Activated gamma-delta T cell treated with Interleukin-2 at 50 U/mL for 16 hours (primary cell): Measurements from ENCODE around the gene LILRB3.
A peak's percentile ranks its signal among the peaks of the same experiment; 100 is the strongest.
"Not testable (repeated sequence)": the region's sequence is repeated elsewhere in the genome, so short reads cannot be mapped to it uniquely, and the experiment has no call there.

Experiments
- DNase-seq: peaks from one replicate; pipeline ENCODE4 v3.0.0-alpha.2; 2020

LILRB3 gene

DNA sequence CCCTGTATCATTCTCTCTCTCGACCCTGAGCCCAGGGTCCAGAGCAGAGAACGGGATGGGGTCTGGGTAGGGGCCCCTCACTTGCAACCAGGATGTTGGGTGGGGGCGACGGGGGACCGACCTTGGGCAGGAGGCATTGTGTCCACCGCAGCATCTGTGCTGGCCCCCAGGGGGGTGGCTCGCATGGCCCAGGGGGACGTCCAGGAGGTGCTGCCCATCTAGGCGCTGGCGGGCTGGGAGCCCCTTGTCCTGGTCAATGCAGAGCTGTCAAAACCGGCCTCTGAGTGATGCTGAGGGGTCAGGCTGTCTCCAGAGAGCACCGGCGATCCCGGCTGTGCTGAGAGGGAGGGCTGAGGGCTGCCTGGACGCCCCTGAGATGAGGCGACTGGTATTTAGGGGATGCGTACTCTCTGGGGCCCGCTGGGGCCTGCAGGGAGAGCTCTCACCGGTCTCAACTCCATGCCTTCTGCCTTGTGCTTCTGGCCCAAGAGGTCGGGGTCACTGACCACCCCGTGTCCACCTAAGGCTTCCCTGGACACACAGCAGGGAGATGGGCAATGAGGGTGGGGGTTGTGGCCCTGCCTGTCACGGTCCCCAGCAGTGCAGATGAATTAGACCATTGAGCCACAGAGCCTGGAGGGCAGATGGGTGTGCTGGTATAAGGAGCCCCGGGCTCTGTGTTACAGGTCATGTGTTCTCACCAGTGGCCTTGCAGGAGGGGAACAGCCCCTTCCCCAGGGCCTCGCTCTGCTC, 13.6 kb downstream of the LILRB3 start:
- DNase-seq: no peak

DNA sequence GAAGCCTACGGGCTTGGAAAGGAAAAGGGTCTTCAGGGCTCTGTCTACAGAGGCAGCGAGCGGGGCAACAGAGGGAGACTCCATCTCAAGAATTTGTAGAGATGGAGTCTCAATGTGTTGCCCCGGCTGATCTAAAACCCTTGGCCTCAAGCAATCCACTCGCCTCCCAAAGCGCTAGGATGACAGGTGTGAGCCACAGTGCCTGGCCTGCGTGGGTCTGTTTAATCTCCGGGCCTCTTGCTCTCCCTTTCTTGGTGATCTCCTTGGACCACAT, 14.1 kb downstream of the LILRB3 start:
- no peak for DNase-seq

DNA sequence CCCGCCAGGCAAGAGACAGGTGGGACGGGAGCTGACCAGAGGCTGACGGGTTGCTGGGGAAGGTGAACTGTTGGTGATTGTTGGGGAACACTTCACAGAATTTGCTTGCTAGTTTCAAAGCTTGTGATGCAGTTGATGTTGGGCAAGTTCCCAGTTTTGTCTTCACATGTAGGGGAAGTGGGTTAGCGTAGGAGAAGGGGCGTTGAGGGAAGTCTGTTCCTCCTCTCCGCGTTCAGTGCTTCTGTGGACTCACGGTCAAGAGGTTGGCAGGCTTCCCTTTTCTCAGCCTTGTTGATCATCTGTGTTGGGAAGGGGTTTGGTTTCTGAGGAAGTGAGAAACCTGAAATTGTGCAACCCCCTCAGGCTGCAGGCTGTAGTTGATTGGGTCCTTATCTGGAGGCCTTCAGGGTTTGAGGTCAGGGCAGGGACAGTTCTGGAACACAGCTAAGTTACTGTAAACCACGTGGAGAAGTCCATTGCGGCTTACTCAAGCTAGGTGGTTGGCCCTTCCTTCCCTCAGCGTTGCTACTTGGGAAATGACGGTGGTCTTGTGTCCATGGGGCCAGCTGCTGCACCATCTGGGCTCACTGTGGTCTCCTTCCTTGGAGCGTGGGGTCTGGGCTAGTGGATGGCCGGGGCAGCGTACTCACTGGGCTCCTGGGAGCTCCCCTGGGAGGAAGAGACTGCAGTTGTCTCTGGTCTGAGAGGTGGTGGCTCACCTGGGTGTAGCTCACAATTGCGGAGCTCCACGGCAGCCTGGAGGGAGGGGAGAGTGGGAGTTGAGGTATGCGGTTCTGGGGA, 14.6 kb downstream of the LILRB3 start:
- no peak for DNase-seq

DNA sequence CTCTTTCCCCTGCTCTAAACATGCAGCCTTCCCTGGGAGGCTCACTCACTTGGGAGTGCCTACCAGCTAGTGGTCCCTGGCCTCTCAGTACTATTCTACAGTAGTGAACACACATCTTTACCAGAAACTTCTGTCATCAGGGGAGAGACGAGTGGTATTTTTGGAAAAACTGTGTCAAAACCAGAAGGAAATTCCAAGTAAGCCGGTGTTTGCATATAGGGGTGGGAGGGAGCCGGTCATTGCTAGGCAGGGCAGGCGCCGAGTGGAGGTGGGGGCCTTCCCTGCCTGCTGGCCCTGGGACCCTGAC, 15.2 kb downstream of the LILRB3 start:
- no peak for DNase-seq

DNA sequence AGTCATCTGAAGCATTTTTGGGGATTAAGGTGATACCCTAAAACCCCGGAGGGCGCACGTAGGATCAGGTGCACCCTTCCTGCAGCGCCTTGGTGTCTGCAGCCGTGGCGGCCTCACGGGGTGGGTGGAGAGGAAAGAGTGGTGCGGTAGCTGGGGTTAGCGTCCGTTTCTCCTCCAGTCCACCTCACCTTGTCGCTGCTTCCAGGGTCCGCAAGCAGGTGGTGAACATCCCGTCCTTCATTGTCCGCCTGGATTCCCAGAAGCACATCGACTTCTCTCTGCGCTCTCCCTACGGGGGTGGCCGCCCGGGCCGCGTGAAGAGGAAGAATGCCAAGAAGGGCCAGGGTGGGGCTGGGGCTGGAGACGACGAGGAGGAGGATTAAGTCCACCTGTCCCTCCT, 15.6 kb downstream of the LILRB3 start:
- not testable (repeated sequence) for DNase-seq

DNA sequence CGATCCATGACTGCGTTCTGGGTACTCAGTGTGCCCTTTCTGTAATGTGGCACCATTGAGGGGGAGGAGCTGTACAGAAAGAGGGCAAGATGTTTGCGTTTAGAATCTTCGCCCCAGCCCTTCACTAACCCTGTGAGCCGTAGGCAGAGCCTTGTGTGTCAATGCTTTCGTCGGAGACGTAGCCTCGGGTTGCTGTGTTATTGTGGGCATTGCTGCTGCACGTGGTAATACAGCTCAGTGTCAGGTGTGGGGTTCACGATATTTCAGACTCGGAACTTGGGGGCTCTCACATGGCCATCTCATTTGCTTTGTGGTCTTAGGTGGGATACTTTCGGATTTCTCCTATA, 16.0 kb downstream of the LILRB3 start:
- no peak for DNase-seq

DNA sequence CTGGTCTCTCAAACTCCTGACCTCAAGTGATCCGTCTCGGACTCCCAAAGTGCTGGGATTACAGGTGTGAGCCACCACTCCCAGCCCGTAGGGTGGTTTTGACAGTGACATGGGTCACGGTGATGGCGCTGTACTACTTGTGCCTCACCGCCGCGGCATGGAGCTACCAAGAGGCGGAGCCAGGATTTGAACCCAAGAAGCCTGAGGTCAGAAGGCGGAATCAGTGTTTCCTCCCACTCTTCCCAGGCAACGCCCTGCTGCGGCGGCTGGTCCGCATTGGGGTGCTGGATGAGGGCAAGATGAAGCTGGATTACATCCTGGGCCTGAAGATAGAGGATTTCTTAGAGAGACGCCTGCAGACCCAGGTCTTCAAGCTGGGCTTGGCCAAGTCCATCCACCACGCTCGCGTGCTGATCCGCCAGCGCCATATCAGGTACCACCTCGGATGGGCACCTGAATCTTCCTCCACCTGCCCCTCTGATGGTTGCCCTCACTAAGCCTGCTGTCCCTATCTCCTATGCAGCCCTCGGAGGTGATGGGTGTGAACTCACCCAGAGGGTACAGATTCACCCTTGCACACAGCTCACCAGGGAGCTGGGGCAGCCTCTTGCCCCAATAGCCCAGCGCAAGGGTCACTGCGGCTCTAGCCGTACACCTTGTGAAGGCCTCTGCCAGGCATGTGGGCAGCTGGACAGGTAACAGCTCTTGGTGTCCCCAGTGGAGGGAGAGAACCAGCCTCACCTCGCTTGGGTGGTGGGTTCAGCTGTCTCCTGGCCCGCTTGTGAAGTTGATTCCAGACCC, 16.6 kb downstream of the LILRB3 start:
- no peak for DNase-seq

DNA sequence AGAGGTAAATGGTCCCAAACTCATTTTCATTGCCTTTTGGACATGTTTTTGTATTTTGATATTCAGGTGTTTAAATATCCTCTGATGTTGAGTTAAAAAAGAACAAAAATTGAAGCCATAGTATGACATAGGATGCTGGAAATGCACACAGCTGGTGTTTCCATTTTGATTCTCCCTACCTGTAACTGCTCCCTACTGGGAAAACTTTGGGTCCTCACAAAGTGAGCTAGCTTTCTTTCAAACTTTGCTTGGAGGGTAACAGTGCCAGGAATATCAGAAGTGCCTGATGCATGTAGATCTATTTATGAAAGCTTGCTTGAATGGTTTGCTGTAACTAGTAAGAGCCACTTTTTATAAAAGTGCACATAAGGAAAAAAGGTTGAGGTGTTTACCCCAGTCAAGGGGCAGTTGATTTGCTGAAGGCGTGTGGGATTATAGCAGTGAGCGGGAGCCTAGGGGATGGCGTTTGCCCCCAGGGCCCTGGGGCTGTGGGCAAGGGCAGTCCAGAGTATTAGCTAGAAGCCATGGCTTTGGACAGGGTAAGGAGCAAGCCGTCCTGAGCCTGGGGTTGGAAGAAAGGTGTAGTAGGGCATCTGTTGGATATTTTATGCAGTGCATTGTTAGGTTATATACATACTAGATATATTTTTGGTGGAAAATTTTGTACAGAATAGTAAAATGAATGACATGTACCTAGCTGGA, 17.9 kb downstream of the LILRB3 start:
- DNase-seq: no peak

DNA sequence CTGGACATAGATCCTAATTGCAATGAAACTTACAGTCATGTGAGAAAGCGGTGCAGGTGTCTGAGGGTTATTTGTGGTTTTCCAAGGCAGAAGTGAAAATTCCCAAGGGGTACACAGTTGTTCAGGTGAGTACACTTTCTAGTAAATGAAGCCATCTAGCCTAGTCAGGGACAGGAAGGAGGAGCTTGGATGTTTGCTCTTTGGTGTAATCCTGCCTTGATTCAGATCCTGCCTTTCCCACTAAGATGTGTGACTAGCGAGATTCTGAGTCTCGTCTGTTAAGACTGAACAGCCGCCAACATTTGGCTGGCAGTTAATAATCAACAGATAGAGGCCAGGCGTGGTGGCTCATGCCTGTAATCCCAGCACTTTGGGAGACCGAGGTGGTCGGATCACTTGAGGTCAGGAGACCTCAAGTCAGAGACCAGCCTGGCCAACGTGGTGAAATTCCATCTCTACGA, 19.6 kb downstream of the LILRB3 start:
- DNase-seq: no peak

DNA sequence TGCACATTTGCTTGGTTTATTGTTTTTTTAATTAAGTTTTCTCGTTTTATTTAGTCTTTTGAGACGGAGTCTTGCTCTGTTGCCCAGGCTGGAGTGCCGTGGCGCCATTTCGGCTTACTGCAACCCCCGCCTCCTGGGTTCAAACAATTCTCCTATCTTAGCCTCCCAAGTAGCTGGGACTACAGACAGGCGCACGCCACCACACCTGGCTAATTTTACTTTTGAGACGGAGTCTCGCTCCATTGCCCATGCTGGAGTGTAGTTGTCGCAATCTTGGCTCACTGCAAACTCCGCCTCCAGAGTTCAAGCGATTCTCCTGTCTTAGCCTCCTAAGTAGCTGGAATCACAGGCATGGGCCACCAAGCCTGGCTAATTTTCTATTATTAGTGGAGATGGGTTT, 20.8 kb downstream of the LILRB3 start:
- DNase-seq: no peak

DNA sequence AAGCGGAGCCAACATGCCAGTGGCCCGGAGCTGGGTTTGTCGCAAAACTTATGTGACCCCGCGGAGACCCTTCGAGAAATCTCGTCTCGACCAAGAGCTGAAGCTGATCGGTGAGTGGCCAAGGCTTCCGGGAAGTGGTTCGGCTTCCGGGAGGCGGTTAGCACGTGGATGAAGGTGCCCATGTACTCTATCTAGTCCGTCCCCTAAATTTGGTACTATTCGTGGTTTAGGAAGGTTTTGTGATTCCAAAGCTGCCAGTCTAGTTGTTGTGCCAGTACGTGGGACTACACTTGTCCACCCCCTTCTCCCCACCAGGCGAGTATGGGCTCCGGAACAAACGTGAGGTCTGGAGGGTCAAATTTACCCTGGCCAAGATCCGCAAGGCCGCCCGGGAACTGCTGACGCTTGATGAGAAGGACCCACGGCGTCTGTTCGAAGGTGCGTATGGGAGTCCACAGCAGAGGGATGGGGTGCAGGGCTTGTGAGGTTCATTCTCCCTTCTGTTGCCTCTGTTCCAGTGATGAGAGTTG, 21.6 kb downstream of the LILRB3 start:
- DNase-seq: no peak

DNA sequence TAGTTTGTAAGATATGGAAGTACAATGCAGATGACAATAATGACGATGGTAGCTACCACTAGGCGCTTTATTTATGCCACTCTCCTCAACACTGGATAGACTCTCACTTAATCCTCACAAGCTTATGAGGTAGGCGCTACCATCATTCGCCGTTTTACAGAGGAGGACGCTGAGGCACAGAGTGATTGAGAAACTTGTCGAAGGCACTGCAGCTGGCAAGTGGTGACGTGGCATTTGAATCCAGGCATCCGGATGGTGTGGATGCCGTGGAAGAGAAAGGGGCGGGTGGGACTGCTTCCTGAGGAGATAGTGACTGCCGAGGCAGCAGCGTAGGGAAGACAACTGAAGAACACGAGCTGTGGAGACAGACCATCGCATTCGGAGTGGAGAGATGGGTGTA, 23.4 kb downstream of the LILRB3 start:
- DNase-seq: no peak

DNA sequence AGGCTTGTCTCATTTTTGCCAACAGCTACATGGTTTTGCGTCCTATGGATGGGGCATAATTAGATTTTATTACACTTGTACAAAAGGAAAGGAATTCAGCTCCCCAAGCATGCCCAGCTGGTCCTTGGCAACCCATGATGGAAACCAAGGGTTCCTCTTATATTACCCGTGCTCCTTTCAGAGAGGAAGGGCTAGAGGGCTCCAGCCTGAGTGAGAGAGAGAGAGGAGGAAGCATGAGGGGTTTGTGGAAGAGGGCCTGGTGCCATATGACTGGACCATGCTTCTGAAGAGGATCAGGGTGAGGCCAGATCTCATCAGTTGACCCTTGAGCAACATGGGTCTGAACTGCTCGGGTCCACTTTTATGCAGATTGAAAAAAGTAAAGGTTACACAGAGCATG, 25.7 kb downstream of the LILRB3 start:
- no peak for DNase-seq

DNA sequence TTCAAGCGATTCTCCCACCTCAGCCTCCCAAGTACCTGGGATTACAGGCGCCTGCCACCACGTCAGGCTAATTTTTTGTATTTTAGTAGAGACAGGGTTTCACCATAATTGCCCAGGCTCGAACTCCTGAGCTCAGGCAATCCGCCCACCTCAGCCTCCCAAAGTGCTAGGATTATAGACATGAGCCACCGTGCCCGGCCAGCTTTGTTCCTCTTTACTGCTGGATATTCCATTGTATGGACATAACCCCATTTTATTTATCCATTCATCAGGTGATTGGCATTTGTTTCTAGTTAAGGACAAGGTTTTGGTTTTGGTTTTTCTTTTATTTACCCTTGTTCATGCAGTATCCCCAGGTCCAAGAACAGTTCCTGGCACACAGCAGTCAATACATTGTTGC, 26.3 kb downstream of the LILRB3 start:
- DNase-seq: no peak

DNA sequence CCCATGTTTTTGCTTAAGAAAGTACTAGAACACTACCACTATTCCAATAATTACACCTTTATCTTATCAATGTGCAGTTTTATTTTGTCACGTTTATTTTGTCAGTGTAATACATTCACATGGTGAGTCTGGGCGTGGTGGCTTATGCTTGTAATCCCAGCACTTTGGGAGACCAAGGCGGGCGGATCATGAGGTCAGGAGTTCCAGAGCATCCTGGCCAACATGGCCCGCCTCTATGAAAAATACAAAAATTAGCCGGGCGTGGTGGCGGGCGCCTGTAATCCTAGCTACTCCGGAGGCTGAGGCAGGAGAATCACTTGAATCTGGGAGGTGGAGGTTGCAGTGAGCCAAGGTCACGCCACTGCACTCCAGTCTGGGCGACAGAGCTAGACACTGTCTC, 28.3 kb downstream of the LILRB3 start:
- DNase-seq: not testable (repeated sequence)

DNA sequence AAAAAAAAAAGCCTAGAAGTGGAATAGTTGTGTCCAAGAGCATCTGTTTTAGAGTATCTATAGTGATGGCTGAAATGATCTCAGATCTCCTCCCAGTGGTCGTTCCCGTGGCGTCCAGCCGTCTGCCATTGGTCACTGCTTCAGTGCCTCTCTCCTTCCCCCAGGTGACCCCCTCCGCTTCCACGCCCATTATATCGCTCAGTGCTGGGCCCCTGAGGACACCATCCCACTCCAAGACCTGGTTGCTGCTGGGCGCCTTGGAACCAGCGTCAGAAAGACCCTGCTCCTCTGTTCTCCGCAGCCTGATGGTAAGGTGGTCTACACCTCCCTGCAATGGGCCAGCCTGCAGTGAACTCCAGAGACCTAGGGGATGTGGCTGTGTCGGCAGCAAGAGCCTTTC, 29.8 kb downstream of the LILRB3 start:
- DNase-seq: no peak

DNA sequence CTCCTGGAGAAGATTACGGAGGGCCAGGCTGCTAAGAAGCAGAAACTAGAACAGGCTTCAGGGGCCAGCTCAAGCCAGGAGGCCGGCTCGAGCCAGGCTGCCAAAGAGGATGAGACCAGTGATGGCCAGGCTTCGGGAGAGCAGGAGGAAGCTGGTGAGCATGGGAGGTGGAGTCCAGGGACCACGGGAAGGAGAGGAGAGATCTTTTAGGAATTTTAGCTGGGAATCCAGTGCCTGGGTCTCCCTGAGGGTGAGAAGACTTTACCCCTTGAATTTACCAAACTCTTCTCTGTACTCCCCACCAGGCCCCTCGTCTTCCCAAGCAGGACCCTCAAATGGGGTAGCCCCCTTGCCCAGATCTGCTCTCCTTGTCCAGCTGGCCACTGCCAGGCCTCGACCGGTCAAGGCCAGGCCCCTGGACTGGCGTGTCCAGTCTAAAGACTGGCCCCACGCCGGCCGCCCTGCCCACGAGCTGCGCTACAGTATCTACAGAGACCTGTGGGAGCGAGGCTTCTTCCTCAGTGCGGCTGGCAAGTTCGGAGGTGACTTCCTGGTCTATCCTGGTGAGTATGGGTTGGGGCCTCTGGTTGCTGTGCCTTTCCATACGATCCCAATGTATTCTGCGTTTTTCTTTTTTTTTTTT, 30.9 kb downstream of the LILRB3 start:
- no peak for DNase-seq

DNA sequence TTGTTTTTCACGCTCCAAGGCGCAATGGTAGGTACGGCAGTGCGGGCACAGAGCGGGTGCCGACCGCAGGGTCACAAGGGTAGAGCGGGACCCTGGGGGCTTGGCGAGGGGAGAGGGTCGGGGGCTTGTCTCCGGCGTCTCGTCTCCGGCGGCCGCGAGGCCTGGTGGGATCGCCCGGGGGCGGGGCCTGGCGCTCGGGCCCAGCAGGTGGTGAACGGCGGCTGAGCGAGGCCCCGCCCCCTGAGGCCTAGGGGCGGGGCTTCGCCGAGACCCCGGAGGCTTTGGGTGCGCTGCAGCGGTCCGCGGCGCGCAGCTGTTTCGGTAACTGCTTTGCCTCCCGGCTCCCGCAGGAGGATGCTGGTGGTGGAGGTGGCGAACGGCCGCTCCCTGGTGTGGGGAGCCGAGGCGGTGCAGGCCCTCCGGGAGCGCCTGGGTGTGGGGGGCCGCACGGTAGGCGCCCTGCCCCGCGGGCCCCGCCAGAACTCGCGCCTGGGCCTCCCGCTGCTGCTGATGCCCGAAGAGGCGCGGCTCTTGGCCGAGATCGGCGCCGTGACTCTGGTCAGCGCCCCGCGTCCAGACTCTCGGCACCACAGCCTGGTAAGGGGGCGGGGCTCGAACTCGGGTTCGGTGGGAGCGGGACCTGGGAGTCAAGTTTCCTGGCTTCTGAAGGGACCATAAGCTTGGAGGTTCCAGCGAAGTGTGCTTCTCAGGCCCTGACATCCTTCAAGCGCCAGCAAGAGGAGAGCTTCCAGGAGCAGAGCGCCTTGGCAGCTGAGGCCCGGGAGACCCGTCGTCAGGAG, 31.6 kb downstream of the LILRB3 start, which contains the start of gene TSEN34:
TSS of gene TSEN34 (plus strand) at position 298 of the 800 bp plus-strand sequence. CDS start at position 355, 57 bp downstream.
- peak; percentile 83 for DNase-seq

DNA sequence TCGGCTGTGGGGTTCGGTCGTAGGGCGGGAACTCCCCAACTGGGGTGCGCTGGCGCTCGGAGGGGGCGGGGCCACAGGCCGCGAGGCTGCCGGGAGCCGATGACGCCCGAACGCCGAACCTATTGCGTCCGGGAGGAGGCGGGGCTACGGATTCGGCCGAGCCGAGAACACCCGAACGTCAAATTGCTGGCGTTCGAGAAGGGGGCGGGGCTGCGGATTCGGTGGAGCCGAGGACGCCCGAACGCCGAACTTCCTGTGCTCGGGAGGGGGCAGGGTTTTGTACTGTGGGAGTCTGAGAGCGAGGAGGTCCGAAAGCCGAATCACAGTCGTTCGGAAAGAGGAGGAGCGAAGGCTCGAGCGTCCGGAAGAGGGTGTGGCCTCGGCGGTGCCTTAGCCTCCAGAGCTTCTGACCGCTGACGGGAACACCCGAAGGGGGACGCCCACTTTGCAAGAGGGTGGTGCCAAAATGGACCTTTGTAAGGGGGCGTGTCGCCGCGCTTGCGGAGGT, 32.2 kb downstream of the LILRB3 start:
- DNase-seq: peak; percentile 100

DNA sequence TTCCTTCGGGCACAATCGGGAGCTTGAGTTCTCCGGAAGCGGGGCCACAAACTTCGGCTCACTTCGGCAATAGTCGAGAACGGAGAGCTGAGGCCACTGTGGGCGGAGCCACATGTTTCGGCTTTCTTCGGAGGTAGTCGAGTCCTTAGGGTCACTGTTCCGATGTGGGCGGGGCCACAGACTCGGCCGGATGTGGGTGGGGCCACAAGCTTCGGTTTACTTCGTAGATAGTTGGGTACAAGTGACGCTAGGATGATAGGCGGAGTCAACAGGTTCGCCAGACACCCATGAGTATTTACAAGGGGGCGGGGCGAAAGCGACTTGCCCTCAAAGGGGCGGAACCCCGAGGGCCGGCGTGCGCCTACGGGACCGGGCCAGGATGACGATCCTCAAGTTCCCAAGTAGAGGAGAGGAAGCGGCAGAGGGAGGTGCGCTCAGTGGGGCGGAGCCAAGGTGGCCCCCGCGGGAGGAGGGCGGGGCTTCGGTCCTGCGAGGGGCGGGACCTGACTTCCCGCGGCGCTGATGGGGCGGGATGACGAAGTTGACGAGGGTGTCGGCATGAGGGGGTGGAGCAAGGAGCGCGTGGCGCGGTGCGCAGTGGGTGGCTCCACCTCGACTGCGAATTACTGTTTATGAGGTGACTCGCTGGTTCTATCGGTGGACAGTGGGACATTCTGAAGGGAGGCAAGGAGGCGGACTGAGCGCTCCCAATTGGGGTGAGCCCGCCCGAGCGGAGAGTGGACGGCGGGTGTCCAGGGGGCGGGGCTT, 32.9 kb downstream of the LILRB3 start:
- peak; percentile 100 for DNase-seq
